Glutamatergic neuron (in vitro differentiated cells): ENCODE results near the gene PRMT9. TPM values are rescaled to one million over a fixed set of nuclear protein-coding genes. Genes with fewer than 3 reads are reported as not detected.

ENCODE experiments used
- DNase-seq: peaks from one replicate; pipeline ENCODE4 v3.0.0; 2022
- H3K27ac Mint-ChIP-seq: one replicate; pipeline ENCODE4 v1.8.0; 2020; ENCODE audit warnings: mild to moderate bottlenecking, mixed read lengths, inconsistent platforms; ENCODE audit not compliant: unreplicated experiment
- H3K27me3 Mint-ChIP-seq: one replicate; pipeline ENCODE4 v1.8.0; 2020; ENCODE audit warnings: mild to moderate bottlenecking, moderate library complexity, mixed read lengths, inconsistent platforms; ENCODE audit not compliant: unreplicated experiment
- H3K36me3 Mint-ChIP-seq: one replicate; pipeline ENCODE4 v1.8.0; 2020; ENCODE audit warnings: mild to moderate bottlenecking, mixed read lengths, inconsistent platforms; ENCODE audit not compliant: unreplicated experiment
- H3K4me1 Mint-ChIP-seq: one replicate; pipeline ENCODE4 v1.8.0; 2020; ENCODE audit warnings: mild to moderate bottlenecking, low read depth, mixed read lengths, inconsistent platforms; ENCODE audit not compliant: unreplicated experiment
- H3K4me3 Mint-ChIP-seq: one replicate; pipeline ENCODE4 v1.8.0; 2020; ENCODE audit warnings: mild to moderate bottlenecking, mixed read lengths, inconsistent platforms; ENCODE audit not compliant: unreplicated experiment
- H3K9me3 Mint-ChIP-seq: one replicate; pipeline ENCODE4 v1.8.0; 2020; ENCODE audit warnings: mild to moderate bottlenecking, moderate library complexity, mixed read lengths, inconsistent platforms; ENCODE audit not compliant: unreplicated experiment
- CTCF ChIP-seq: fragments of 200-600 bp; sonication (generic); IDR thresholded peaks from one replicate; pipeline ENCODE4 v1.5.0; 2021; ENCODE audit not compliant: partially characterized antibody, unreplicated experiment
- total RNA-seq: library from RNA; stranded (reverse); fragmentation: NEBNext Ultra II Directional; extraction: Animal tissue kit (Norgen Biotek cat#: 25700); gene quantifications from one replicate; pipeline ENCODE4 v1.2.1, GENCODE V29; 2021; ENCODE audit not compliant: unreplicated experiment

The PRMT9 gene
- total RNA-seq, 1 donor from 2014 or later, result 8.9 TPM

- Mint-ChIP-seq H3K36me3 (no peaks in the 10 kb centered on the region), H3K27ac (no peak overlapping the region), H3K4me3 (no peak overlapping the region), H3K4me1 (no peaks in the 10 kb centered on the region), H3K27me3 (no peaks in the 10 kb centered on the region), H3K9me3 (no peaks in the 10 kb centered on the region)
- no peak for DNase-seq
- TF ChIP-seq CTCF, result no peak
Observed at GRCh38 chr4:147714575-147715401, 30.8 kb upstream of the PRMT9 start.

GRCh38 chr4:147709999-147710398 lies 26.0 kb upstream of the PRMT9 start:
- Mint-ChIP-seq H3K4me3 (no peak overlapping the region), H3K27me3 (no peaks in the 10 kb centered on the region), H3K27ac (no peak overlapping the region), H3K36me3 (no peaks in the 10 kb centered on the region), H3K4me1 (no peaks in the 10 kb centered on the region), H3K9me3 (no peaks in the 10 kb centered on the region)
- no peak for DNase-seq
- TF ChIP-seq CTCF, result no peak

DNA sequence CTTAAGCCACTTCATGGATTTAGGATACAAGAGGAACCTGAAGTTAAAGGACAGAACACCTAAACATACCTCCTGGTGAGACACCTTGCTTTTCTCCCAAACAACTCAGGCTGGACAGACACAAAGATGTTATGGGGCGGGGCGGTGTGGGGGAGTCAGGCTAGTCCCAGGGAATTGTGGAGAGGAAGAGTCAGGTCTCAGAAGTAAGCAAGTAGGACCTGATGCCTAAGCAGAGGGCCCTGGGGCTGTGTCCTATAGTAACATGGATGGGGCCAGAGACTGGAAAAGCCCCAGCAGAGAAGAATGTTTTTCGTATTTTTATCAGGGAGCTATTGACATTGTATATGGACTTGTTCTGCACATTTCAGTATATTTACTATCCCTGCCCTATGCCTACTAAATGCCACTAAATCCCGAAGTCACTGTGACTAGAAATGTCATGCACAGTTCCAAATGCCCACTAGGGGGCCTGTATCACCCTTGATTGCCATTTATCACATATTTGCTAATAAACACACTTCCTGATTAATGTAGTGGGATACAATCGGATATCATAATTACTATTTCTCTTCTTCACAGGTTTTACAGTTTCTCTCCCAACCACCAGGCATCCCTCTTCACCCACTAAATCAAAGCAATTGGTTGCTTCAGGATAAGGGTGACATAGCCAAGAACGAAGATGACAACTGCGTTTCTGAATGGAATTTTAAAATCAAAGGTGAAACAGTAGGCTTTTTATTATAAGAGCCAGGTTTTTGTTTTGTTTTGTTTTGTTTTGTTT lies 24.1 kb upstream of the PRMT9 start:
- peak; percentile 97 for TF ChIP-seq CTCF
- DNase-seq, result peak; percentile 46
- no peak overlapping the region for H3K4me3 Mint-ChIP-seq
- no peaks in the 10 kb centered on the region for H3K9me3 Mint-ChIP-seq
- H3K4me1 Mint-ChIP-seq, result no peaks in the 10 kb centered on the region
- H3K27ac Mint-ChIP-seq, result no peak overlapping the region
- no peaks in the 10 kb centered on the region for H3K27me3 Mint-ChIP-seq
- H3K36me3 Mint-ChIP-seq, result no peaks in the 10 kb centered on the region

GRCh38 chr4:147704846-147705245 lies 20.9 kb upstream of the PRMT9 start:
- no peak for DNase-seq
- Mint-ChIP-seq H3K27me3 (peaks cover 1% of the 10 kb centered on the region), H3K4me1 (no peaks in the 10 kb centered on the region), H3K27ac (no peak overlapping the region), H3K36me3 (no peaks in the 10 kb centered on the region), H3K4me3 (no peak overlapping the region), H3K9me3 (no peaks in the 10 kb centered on the region)
- no peak for TF ChIP-seq CTCF

DNA sequence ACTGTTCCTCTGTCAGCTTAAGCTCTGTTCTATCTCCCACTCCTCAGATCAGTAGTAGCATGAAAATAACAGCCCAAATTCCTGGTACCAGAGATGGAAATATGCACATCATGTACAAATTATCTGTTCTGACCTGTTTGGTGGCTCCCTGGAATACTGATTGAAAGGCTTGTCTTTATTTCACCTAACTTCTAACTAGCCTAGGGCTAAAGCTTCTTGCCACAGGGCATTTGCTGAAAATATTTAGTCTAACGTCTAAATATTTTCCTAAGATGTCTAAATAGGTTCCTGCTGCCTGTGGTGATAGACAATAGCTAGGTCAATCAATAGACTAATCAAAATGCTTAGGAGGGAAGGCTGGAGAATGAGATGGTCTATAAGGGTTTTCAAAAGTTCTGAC lies 12.9 kb upstream of the PRMT9 start:
- H3K4me1 Mint-ChIP-seq, result no peaks in the 10 kb centered on the region
- H3K36me3 Mint-ChIP-seq, result no peaks in the 10 kb centered on the region
- H3K9me3 Mint-ChIP-seq, result no peaks in the 10 kb centered on the region
- no peak overlapping the region for H3K27ac Mint-ChIP-seq
- no peak overlapping the region for H3K4me3 Mint-ChIP-seq
- no peak for TF ChIP-seq CTCF
- H3K27me3 Mint-ChIP-seq, result no peaks in the 10 kb centered on the region
- DNase-seq, result no peak
